GM12878 (cell line): ENCODE data around the gene MATN4. TPM values are rescaled to one million over a fixed set of nuclear protein-coding genes. Genes with fewer than 3 reads are reported as not detected.

Experiments used
- ATAC-seq: fragments of 200-7000 bp; cut with Tn5 transposase; 3 replicates; pipeline ENCODE4 v1.9.1; 2020; ENCODE audit warnings: mild to moderate bottlenecking, moderate library complexity
- BruUV-seq: library from RNA; stranded (reverse); fragments of 400-500 nt; replicated peaks from 2 replicates; lab custom pipeline; 2021; lab: Mats Ljungman, UMichigan
- CTCF ChIA-PET: fragments of 300-600 bp; sonication (Branson Sonifier 250); formaldehyde crosslinking; extraction: SDS; loops from one replicate; lab custom pipeline; 2021; ENCODE audit warnings: inconsistent platforms; lab: Yijun Ruan, JAX
- POLR2A ChIA-PET: fragments of 350-600 bp; formaldehyde crosslinking; extraction: SDS; loops from one replicate; lab custom pipeline; 2021; ENCODE audit warnings: inconsistent platforms; lab: Charles Lee
- RAD21 ChIA-PET: fragments of 300-600 bp; sonication (Branson Sonifier 250); formaldehyde crosslinking; loops from one replicate; lab custom pipeline; 2023; ENCODE audit warnings: antibody characterized with exemption; ENCODE audit not compliant: unreplicated experiment; lab: Charles Lee
- SMC1A ChIA-PET: fragments of 300-600 bp; sonication (Branson Sonifier 250); formaldehyde crosslinking; loops from one replicate; lab custom pipeline; 2023; ENCODE audit not compliant: unreplicated experiment, uncharacterized antibody; lab: Charles Lee
- DNase-seq: peaks from one replicate; pipeline ENCODE4 v3.0.0-alpha.2; 2011; ENCODE audit warnings: low read depth, low spot score
- FAIRE-seq: peaks from 3 replicates; lab custom pipeline; 2011; peaks lifted over from hg19 to GRCh38; lab: Jason Lieb, UNC
- H2AFZ ChIP-seq: 2 replicates; pipeline ENCODE4 v1.6.0; 2011; ENCODE audit warnings: low read depth, low read length, control low read depth; ENCODE audit not compliant: control insufficient read depth
- H3K27ac ChIP-seq: 2 replicates; pipeline ENCODE4 v1.5.1; 2011; ENCODE audit warnings: control low read depth; ENCODE audit not compliant: control insufficient read depth, insufficient read depth
- H3K27me3 ChIP-seq, 2 experiments: replicated peaks in 1 of 2; 2 replicates each; pipeline versions ENCODE4 v1.6.0 to v1.6.1; 2011; ENCODE audit warnings: low read length in 1 of 2; ENCODE audit not compliant: control insufficient read depth in 2 of 2, insufficient read depth in 2 of 2
- H3K36me3 ChIP-seq, 2 experiments: 2 replicates each; pipeline ENCODE4 v1.5.1; 2011; ENCODE audit warnings: low read length in 1 of 2; ENCODE audit not compliant: control insufficient read depth in 2 of 2, insufficient read depth in 2 of 2
- H3K4me1 ChIP-seq: 2 replicates; pipeline ENCODE4 v1.6.1; 2011; ENCODE audit warnings: mild to moderate bottlenecking, low read length, moderate library complexity, mixed read lengths; ENCODE audit not compliant: control insufficient read depth, insufficient read depth
- H3K4me2 ChIP-seq: 2 replicates; pipeline ENCODE4 v1.6.0; 2011; ENCODE audit warnings: control low read depth; ENCODE audit not compliant: control insufficient read depth, insufficient read depth
- H3K4me3 ChIP-seq: fragments of 200-600 bp; sonication (generic); 2 replicates; pipeline ENCODE4 v1.5.1; 2016
- H3K79me2 ChIP-seq: 2 replicates; pipeline ENCODE4 v1.6.0; 2011; ENCODE audit warnings: low read length; ENCODE audit not compliant: control insufficient read depth, insufficient read depth
- H3K9ac ChIP-seq: 2 replicates; pipeline ENCODE4 v1.8.0; 2011; ENCODE audit warnings: low read length, control low read depth, mixed read lengths; ENCODE audit not compliant: control insufficient read depth, insufficient read depth
- H3K9me3 ChIP-seq: replicated peaks from 3 replicates; pipeline ENCODE4 v1.5.1; 2011; ENCODE audit warnings: mild to moderate bottlenecking, low read length; ENCODE audit not compliant: control insufficient read depth, insufficient read depth
- H4K20me1 ChIP-seq: 2 replicates; pipeline ENCODE4 v1.6.0; 2011; ENCODE audit not compliant: control insufficient read depth, insufficient read depth
- ATF7 ChIP-seq: fragments of 450-650 bp; IDR thresholded peaks from 2 replicates; pipeline ENCODE4 v1.6.1; 2016; ENCODE audit warnings: low read depth, mild to moderate bottlenecking
- BCL11A ChIP-seq: IDR thresholded peaks from 2 replicates; pipeline ENCODE4 v1.6.1; 2011; ENCODE audit warnings: low read depth, low read length
- CHD1 ChIP-seq: IDR thresholded peaks from 2 replicates; pipeline ENCODE4 v1.6.1; 2012; ENCODE audit warnings: low read depth, low read length, improper control_type of control experiment
- KAT2A ChIP-seq: conservative IDR thresholded peaks from 2 replicates; pipeline ENCODE4 v1.6.1; 2011; ENCODE audit warnings: low read depth, low read length; ENCODE audit not compliant: control insufficient read depth
- MTA3 ChIP-seq: IDR thresholded peaks from 2 replicates; pipeline ENCODE4 v1.6.1; 2012; ENCODE audit warnings: low read length, inconsistent platforms, borderline replicate concordance
- NFXL1 ChIP-seq: fragments of 450-650 bp; IDR thresholded peaks from 2 replicates; pipeline ENCODE4 v1.6.1; 2017; ENCODE audit warnings: antibody characterized with exemption, mild to moderate bottlenecking, borderline replicate concordance
- ZNF622 ChIP-seq: fragments of 450-650 bp; IDR thresholded peaks from 2 replicates; pipeline ENCODE4 v1.6.1; 2017; ENCODE audit warnings: mild to moderate bottlenecking, inconsistent platforms
- WGBS: methylation state at CpG from one replicate; pipeline ENCODE4 v1.1.6; 2016; ENCODE audit warnings: low lambda C conversion rate; ENCODE audit not compliant: insufficient replicate concordance, insufficient coverage; ENCODE audit errors: missing lambda C conversion rate; 5-methylcytosine and 5-hydroxymethylcytosine counted together
- in situ Hi-C: fragments of 300-500 bp; cut with MboI; formaldehyde crosslinking; loops from 9 replicates; pipeline ENCODE4 v1.14.3; 2018; ENCODE audit warnings: mixed read lengths
- intact Hi-C: fragments of 100-400 bp; cut with micrococcal nuclease; formaldehyde crosslinking; loops from one replicate; pipeline ENCODE4 v1.14.2; 2022; ENCODE audit not compliant: unreplicated experiment
- polyA plus RNA-seq, 11 experiments: library from polyadenylated mRNA; depleted of rRNA in 4 of 11; unstranded in 6 of 11; stranded (reverse) in 5 of 11; fragments of >200 nt; fragmentation: Nextera tagmentation in 4 of 11; fragmentation: Illumina TruSeq in 1 of 11; extraction: Ambion mirVana in 4 of 11; extraction: Trizol in 1 of 11; gene quantifications; 1 replicate in 1 of 11; 2 replicates in 10 of 11; pipeline versions ENCODE4 v1.2.1 to v1.2.3, GENCODE V29; 2011 to 2016; ENCODE audit warnings: inconsistent platforms in 2 of 11, missing spikeins in 2 of 11, low read depth in 1 of 11
- total RNA-seq, 4 experiments: library from RNA; depleted of rRNA in 3 of 4; stranded (reverse); fragments of >200 nt in 3 of 4; fragmentation: Illumina TruSeq in 1 of 4; extraction: Trizol in 1 of 4; gene quantifications; 2 replicates each; pipeline versions ENCODE4 v1.2.1 to v1.2.3, GENCODE V29; 2013 to 2021
- TF ChIP-seq, protein P1 (sequence below): fragments of 450-650 bp; IDR thresholded peaks from 2 replicates; pipeline ENCODE4 v1.6.1; 2016; ENCODE audit warnings: mild to moderate bottlenecking
- TF ChIP-seq, protein P2 (sequence below): fragments of 150-350 bp; IDR thresholded peaks from 2 replicates; pipeline ENCODE4 v1.6.1; 2016; ENCODE audit warnings: low read depth, low read length
- TF ChIP-seq, protein P3 (sequence below): fragments of 450-650 bp; IDR thresholded peaks from 2 replicates; pipeline ENCODE4 v1.6.1; 2017; ENCODE audit warnings: low read depth, mild to moderate bottlenecking, moderate library complexity

The MATN4 gene
- total and polyA plus RNA-seq, 10 of the 15 experiments (the other 5 are each of a cell fraction or from before 2014, with no cell fraction given), result 0.10 to 0.15 TPM; not detected in 8

DNA sequence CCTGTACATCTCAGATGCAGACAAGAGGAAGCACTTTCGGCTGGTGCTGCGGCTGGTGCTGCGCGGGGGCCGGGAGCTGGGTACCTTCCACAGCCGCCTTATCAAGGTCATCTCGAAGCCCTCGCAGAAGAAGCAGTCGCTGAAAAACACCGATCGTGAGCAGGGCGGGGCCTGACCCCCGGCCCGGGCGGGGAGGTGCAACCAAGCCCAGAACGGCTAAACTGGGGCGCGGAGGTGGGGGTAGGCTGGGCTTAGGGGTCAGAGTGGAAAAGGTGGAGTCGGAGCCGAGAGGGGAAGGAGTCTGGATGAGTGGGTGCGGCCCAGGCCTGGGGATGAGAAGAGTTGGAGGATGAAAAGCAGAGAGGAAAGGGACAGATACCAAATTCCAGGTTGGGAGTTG lies 4.1 kb upstream of the MATN4 start:
- TF ChIP-seq BCL11A, result no peak
- no peak for TF ChIP-seq MTA3
- TF ChIP-seq, protein P1, sequence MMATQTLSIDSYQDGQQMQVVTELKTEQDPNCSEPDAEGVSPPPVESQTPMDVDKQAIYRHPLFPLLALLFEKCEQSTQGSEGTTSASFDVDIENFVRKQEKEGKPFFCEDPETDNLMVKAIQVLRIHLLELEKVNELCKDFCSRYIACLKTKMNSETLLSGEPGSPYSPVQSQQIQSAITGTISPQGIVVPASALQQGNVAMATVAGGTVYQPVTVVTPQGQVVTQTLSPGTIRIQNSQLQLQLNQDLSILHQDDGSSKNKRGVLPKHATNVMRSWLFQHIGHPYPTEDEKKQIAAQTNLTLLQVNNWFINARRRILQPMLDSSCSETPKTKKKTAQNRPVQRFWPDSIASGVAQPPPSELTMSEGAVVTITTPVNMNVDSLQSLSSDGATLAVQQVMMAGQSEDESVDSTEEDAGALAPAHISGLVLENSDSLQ, result no peak
- no peak for TF ChIP-seq CHD1
- TF ChIP-seq ATF7, result no peak
- no peak for TF ChIP-seq ZNF622
- TF ChIP-seq, protein P2, sequence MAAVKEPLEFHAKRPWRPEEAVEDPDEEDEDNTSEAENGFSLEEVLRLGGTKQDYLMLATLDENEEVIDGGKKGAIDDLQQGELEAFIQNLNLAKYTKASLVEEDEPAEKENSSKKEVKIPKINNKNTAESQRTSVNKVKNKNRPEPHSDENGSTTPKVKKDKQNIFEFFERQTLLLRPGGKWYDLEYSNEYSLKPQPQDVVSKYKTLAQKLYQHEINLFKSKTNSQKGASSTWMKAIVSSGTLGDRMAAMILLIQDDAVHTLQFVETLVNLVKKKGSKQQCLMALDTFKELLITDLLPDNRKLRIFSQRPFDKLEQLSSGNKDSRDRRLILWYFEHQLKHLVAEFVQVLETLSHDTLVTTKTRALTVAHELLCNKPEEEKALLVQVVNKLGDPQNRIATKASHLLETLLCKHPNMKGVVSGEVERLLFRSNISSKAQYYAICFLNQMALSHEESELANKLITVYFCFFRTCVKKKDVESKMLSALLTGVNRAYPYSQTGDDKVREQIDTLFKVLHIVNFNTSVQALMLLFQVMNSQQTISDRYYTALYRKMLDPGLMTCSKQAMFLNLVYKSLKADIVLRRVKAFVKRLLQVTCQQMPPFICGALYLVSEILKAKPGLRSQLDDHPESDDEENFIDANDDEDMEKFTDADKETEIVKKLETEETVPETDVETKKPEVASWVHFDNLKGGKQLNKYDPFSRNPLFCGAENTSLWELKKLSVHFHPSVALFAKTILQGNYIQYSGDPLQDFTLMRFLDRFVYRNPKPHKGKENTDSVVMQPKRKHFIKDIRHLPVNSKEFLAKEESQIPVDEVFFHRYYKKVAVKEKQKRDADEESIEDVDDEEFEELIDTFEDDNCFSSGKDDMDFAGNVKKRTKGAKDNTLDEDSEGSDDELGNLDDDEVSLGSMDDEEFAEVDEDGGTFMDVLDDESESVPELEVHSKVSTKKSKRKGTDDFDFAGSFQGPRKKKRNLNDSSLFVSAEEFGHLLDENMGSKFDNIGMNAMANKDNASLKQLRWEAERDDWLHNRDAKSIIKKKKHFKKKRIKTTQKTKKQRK, result no peak
- TF ChIP-seq, protein P3, sequence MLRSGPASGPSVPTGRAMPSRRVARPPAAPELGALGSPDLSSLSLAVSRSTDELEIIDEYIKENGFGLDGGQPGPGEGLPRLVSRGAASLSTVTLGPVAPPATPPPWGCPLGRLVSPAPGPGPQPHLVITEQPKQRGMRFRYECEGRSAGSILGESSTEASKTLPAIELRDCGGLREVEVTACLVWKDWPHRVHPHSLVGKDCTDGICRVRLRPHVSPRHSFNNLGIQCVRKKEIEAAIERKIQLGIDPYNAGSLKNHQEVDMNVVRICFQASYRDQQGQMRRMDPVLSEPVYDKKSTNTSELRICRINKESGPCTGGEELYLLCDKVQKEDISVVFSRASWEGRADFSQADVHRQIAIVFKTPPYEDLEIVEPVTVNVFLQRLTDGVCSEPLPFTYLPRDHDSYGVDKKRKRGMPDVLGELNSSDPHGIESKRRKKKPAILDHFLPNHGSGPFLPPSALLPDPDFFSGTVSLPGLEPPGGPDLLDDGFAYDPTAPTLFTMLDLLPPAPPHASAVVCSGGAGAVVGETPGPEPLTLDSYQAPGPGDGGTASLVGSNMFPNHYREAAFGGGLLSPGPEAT, result no peak
- no peak for TF ChIP-seq NFXL1
- TF ChIP-seq KAT2A, result no peak
- TF ChIP-seq, all 136 proteins: peak for 0
- intact Hi-C loops (no loop called here), in situ Hi-C loops (no loop called here)
- H3K27me3 ChIP-seq, result peaks cover 6 to 8% of the 10 kb centered on the region in 2 experiments; a peak in 3 of 4 replicates
- H3K4me2 ChIP-seq, result no peak overlapping the region
- no peaks in the 10 kb centered on the region for H4K20me1 ChIP-seq
- H3K4me3 ChIP-seq, result no peak overlapping the region
- no peak overlapping the region for H2AFZ ChIP-seq
- WGBS, result 31% methylated on average over 21 of the region's 21 CpGs
- no TSS peak for BruUV-seq
- H3K27ac ChIP-seq, result no peak overlapping the region
- H3K9ac ChIP-seq, result no peak overlapping the region
- ATAC-seq, result no peak
- DNase-seq, result no peak
- CTCF ChIA-PET, result interaction anchor here (0.6 to 11.2 kb wide), 16 partner anchors 9 to 316 kb away, joined by 3 to 121 read pairs (median 4); partner anchors contain the start of gene SYS1
- RAD21 ChIA-PET, result interaction anchor here (0.8 to 1.0 kb wide), 2 partner anchors 125 to 172 kb away, joined by 3 to 5 read pairs; no protein-coding TSS in a partner anchor
- no peaks in the 10 kb centered on the region for H3K9me3 ChIP-seq
- no peaks in the 10 kb centered on the region for H3K4me1 ChIP-seq
- H3K36me3 ChIP-seq, result no peaks in the 10 kb centered on the region
- SMC1A ChIA-PET, result interaction anchor here (0.7 to 1.2 kb wide), 4 partner anchors 9 to 124 kb away, joined by 3 to 4 read pairs (median 3); no protein-coding TSS in a partner anchor
- FAIRE-seq, result no peak
- POLR2A ChIA-PET, result interaction anchor here (0.6 kb wide), 1 partner anchor 20 kb away, joined by 4 read pairs; no protein-coding TSS in a partner anchor
- H3K79me2 ChIP-seq, result no peaks in the 10 kb centered on the region
